OCI-LY1 (cell line): ENCODE results near the gene ZFP90.

Experiments
- H2AFZ ChIP-seq: fragments of 200-600 bp; sonication (generic), shearing (Covaris generic); 2 replicates; pipeline ENCODE4 v1.6.0; 2014; ENCODE audit warnings: antibody characterized with exemption, mild to moderate bottlenecking, low read length
- H3F3A ChIP-seq: fragments of 200-600 bp; sonication (generic), shearing (Covaris generic); 2 replicates; pipeline ENCODE4 v1.6.0; 2014; ENCODE audit warnings: mild to moderate bottlenecking, antibody characterized with exemption, low read length, moderate library complexity; ENCODE audit not compliant: insufficient read depth
- H3K27ac ChIP-seq: fragments of 200-600 bp; sonication (generic); 2 replicates; pipeline ENCODE4 v1.5.1; 2014; ENCODE audit warnings: low read length, mixed run types, mild to moderate bottlenecking, low read depth; ENCODE audit not compliant: poor library complexity, severe bottlenecking
- H3K27me3 ChIP-seq: fragments of 200-600 bp; sonication (generic); 2 replicates; pipeline ENCODE4 v1.6.0; 2014; ENCODE audit warnings: antibody characterized with exemption, mild to moderate bottlenecking, low read length, moderate library complexity; ENCODE audit not compliant: insufficient read depth
- H3K36me3 ChIP-seq: fragments of 200-600 bp; sonication (generic); 2 replicates; pipeline ENCODE4 v1.6.1; 2014; ENCODE audit warnings: mild to moderate bottlenecking, antibody characterized with exemption, low read length, moderate library complexity, mixed read lengths; ENCODE audit not compliant: insufficient read depth
- H3K4me1 ChIP-seq: fragments of 200-600 bp; sonication (generic); 2 replicates; pipeline ENCODE4 v1.5.1; 2014; ENCODE audit warnings: mild to moderate bottlenecking, low read length, moderate library complexity; ENCODE audit not compliant: insufficient read depth, severe bottlenecking
- H3K4me2 ChIP-seq: fragments of 200-600 bp; sonication (generic), shearing (Covaris generic); 2 replicates; pipeline ENCODE4 v1.6.1; 2014; ENCODE audit warnings: low read length
- H3K4me3 ChIP-seq: fragments of 200-600 bp; sonication (generic); 2 replicates; pipeline ENCODE4 v1.5.1; 2014; ENCODE audit warnings: low read length, low read depth, mild to moderate bottlenecking, mixed read lengths; ENCODE audit not compliant: poor library complexity, severe bottlenecking
- H3K79me2 ChIP-seq: fragments of 200-600 bp; shearing (Covaris generic); 2 replicates; pipeline ENCODE4 v1.6.1; 2016; ENCODE audit warnings: mixed run types, low read length, mixed read lengths; ENCODE audit not compliant: insufficient read depth
- H3K9ac ChIP-seq: fragments of 200-600 bp; sonication (generic), shearing (Covaris generic); 2 replicates; pipeline ENCODE4 v1.6.1; 2014; ENCODE audit warnings: mild to moderate bottlenecking, low read length, mixed read lengths
- H3K9me2 ChIP-seq: fragments of 200-600 bp; sonication (generic), shearing (Covaris generic); 2 replicates; pipeline ENCODE4 v1.6.1; 2014; ENCODE audit warnings: low read depth, mild to moderate bottlenecking, low read length, mixed read lengths
- H3K9me3 ChIP-seq: fragments of 200-600 bp; shearing (Covaris generic); 2 replicates; pipeline ENCODE4 v1.6.1; 2014; ENCODE audit warnings: low read length, mixed read lengths
- H4K20me1 ChIP-seq: fragments of 200-600 bp; sonication (generic), shearing (Covaris generic); 2 replicates; pipeline ENCODE4 v1.6.0; 2016; ENCODE audit warnings: mild to moderate bottlenecking, low read length; ENCODE audit not compliant: insufficient read depth
- CTCF ChIP-seq: fragments of 200-600 bp; sonication (generic), shearing (Covaris generic); IDR thresholded peaks from 2 replicates; pipeline ENCODE4 v1.5.1; 2017; ENCODE audit warnings: mild to moderate bottlenecking, antibody characterized with exemption, low read length, moderate library complexity, mixed read lengths
- EZH2 ChIP-seq: fragments of 200-600 bp; sonication (generic), shearing (Covaris generic); IDR thresholded peaks from 2 replicates; pipeline ENCODE4 v1.8.0; 2017; ENCODE audit warnings: borderline replicate concordance, mixed run types, mild to moderate bottlenecking, antibody characterized with exemption, low read length, moderate library complexity, mixed read lengths

The ZFP90 gene

GRCh38 chr16:68617734-68618133 is 78.6 kb downstream of the ZFP90 start:
- no peak for TF ChIP-seq EZH2
- TF ChIP-seq CTCF, result no peak
- Histone ChIP-seq H2AFZ (no peak overlapping the region), H3K9ac (no peak overlapping the region), H3K9me2 (no peaks in the 10 kb centered on the region), H3K9me3 (peaks cover 5% of the 10 kb centered on the region), H3K4me2 (no peak overlapping the region), H4K20me1 (no peaks in the 10 kb centered on the region), H3K27me3 (0 out of 2 replicates have a peak, but pooled peaks cover 5% of the 10 kb centered on the region), H3K27ac (no peak overlapping the region), H3K4me1 (no peaks in the 10 kb centered on the region), H3K4me3 (no peak overlapping the region), H3F3A (no peaks in the 10 kb centered on the region), H3K36me3 (no peaks in the 10 kb centered on the region; the same call in 1 of the 2 replicates), H3K79me2 (no peaks in the 10 kb centered on the region)
